Mucosa of descending colon (tissue), 3 donors: Measurements from ENCODE around the gene ARHGDIB. TPM values are rescaled to one million over a fixed set of nuclear protein-coding genes. Genes with fewer than 3 reads are reported as not detected.

Source experiments
- ATAC-seq: fragments of 200-7000 bp; cut with Tn5 transposase; one replicate; pipeline ENCODE4 v1.9.1; 2020; ENCODE audit warnings: mild to moderate bottlenecking, moderate library complexity
- DNase-seq, 3 donors: peaks; one replicate each; pipeline ENCODE4 v3.0.0-alpha.2; 2020
- H3K36me3 ChIP-seq: fragments of 200-600 bp; one replicate; pipeline ENCODE4 v1.8.0; 2021; ENCODE audit warnings: low read depth, mild to moderate bottlenecking
- H3K4me1 ChIP-seq: fragments of 200-600 bp; one replicate; pipeline ENCODE4 v1.8.0; 2021; ENCODE audit warnings: low read depth, mild to moderate bottlenecking
- H3K4me3 ChIP-seq: fragments of 200-600 bp; one replicate; pipeline ENCODE4 v1.8.0; 2021; ENCODE audit warnings: mild to moderate bottlenecking
- H3K9me3 ChIP-seq: fragments of 200-600 bp; one replicate; pipeline ENCODE4 v1.8.0; 2021; ENCODE audit warnings: mild to moderate bottlenecking
- CTCF ChIP-seq: fragments of 200-600 bp; IDR thresholded peaks from one replicate; pipeline ENCODE4 v1.8.0; 2022; ENCODE audit warnings: antibody characterized with exemption, mild to moderate bottlenecking
- intact Hi-C, 2 donors: fragments of 100-400 bp; cut with DNase I in 1 of 2; cut with micrococcal nuclease in 1 of 2; formaldehyde crosslinking; loops; one replicate each; pipeline versions ENCODE4 v1.11.0 to v1.11.1; 2022; cut with DNase I, micrococcal nuclease
- total RNA-seq, 3 donors: library from RNA; stranded (reverse); fragmentation: NEBNext Ultra II Directional in 2 of 3; extraction: Animal tissue kit (Norgen Biotek cat#: 25700) in 2 of 3; gene quantifications; one replicate each; pipeline versions ENCODE4 v1.2.1 to v1.2.4, GENCODE V29; 2021 to 2023
- donor health status: DM: no; HTN: no; CAD: no; lungs with moderate emphysema.
- donor health status: DM: no; HTN: no; CAD: no.
- donor health status: DM: no; HTN: yes; CAD: no.

Gene ARHGDIB
- total RNA-seq, 3 donors from 2014 or later = 26.2 to 78.2 (median 37.8) TPM

GRCh38 chr12:14911131-14911530 is 50.3 kb downstream of the ARHGDIB start:
- TF ChIP-seq CTCF = no peak
- H3K4me3 ChIP-seq = no peak overlapping the region
- intact Hi-C loops = no loop called here
- no peaks in the 10 kb centered on the region for H3K36me3 ChIP-seq
- no peaks in the 10 kb centered on the region for H3K9me3 ChIP-seq
- DNase-seq (peak; percentile 52 to 62 (median 58)), ATAC-seq (peak; percentile 85)
- peaks cover 4% of the 10 kb centered on the region for H3K4me1 ChIP-seq

- no peaks in the 10 kb centered on the region for H3K9me3 ChIP-seq
- H3K36me3 ChIP-seq = no peaks in the 10 kb centered on the region
- H3K4me1 ChIP-seq = peaks cover 4% of the 10 kb centered on the region
- H3K4me3 ChIP-seq = no peak overlapping the region
- DNase-seq = no peak
- ATAC-seq = no peak
- no peak for TF ChIP-seq CTCF
- intact Hi-C loops = no loop called here
Observed at GRCh38 chr12:14910090-14910915, 51.1 kb downstream of the ARHGDIB start.

GRCh38 chr12:14907953-14908352 is 53.4 kb downstream of the ARHGDIB start:
- H3K4me1 ChIP-seq = peaks cover under 1% of the 10 kb centered on the region
- no peak for TF ChIP-seq CTCF
- intact Hi-C loops = no loop called here

GRCh38 chr12:14906114-14906513 is 55.3 kb downstream of the ARHGDIB start:
- Histone ChIP-seq H3K36me3 (no peaks in the 10 kb centered on the region), H3K9me3 (no peaks in the 10 kb centered on the region), H3K4me1 (no peaks in the 10 kb centered on the region), H3K4me3 (no peak overlapping the region)
- no peak for DNase-seq
- no peak for ATAC-seq
- no peak for TF ChIP-seq CTCF
- intact Hi-C loops = no loop called here

More at GRCh38 chr12:14907953-14908352, 53.4 kb downstream of the ARHGDIB start:
- DNase-seq (no peak), ATAC-seq (peak; percentile 47)
- Histone ChIP-seq H3K9me3 (no peaks in the 10 kb centered on the region), H3K4me3 (no peak overlapping the region), H3K36me3 (no peaks in the 10 kb centered on the region)

GRCh38 chr12:14905269-14906004 is 56.0 kb downstream of the ARHGDIB start:
- DNase-seq (no peak), ATAC-seq (no peak)
- no peaks in the 10 kb centered on the region for H3K9me3 ChIP-seq
- no peak for TF ChIP-seq CTCF
- no peak overlapping the region for H3K4me3 ChIP-seq
- no peaks in the 10 kb centered on the region for H3K36me3 ChIP-seq
- intact Hi-C loops = no loop called here
- no peaks in the 10 kb centered on the region for H3K4me1 ChIP-seq
